IMR-90 (cell line): ENCODE data around the gene NDUFAF2. TPM values are rescaled to one million over a fixed set of nuclear protein-coding genes. Genes with fewer than 3 reads are reported as not detected.

Experiments
- ATAC-seq: fragments of 200-7000 bp; cut with Tn5 transposase; 2 replicates; pipeline ENCODE4 v1.9.1; 2020; ENCODE audit warnings: low read depth, mild to moderate bottlenecking, moderate library complexity
- BruUV-seq: library from RNA; stranded (reverse); fragments of 400-500 nt; replicated peaks from 2 replicates; lab custom pipeline; 2021; lab: Mats Ljungman, UMichigan
- CTCF ChIA-PET: fragments of 300-600 bp; formaldehyde crosslinking; extraction: SDS; loops from one replicate; lab custom pipeline; 2021; ENCODE audit warnings: antibody characterized with exemption; lab: Yijun Ruan, JAX
- POLR2A ChIA-PET: fragments of 300-600 bp; sonication (Branson Sonifier 250); formaldehyde crosslinking; loops from one replicate; lab custom pipeline; 2022; ENCODE audit warnings: antibody characterized with exemption; ENCODE audit not compliant: unreplicated experiment; lab: Charles Lee
- DNase-seq: peaks from one replicate; pipeline ENCODE4 v3.0.0; 2013
- H2AFZ ChIP-seq: replicated peaks from 2 replicates; pipeline ENCODE3; 2013; ENCODE audit warnings: low read length, mild to moderate bottlenecking; ENCODE audit not compliant: poor library complexity
- H2AK5ac ChIP-seq: 2 replicates; pipeline ENCODE4 v1.6.1; 2013; ENCODE audit warnings: low read depth, low read length, inconsistent platforms
- H2AK9ac ChIP-seq: replicated peaks from 2 replicates; pipeline ENCODE3; 2013; ENCODE audit warnings: mild to moderate bottlenecking, low read depth, low read length, moderate library complexity; ENCODE audit not compliant: poor library complexity
- H2BK120ac ChIP-seq: 2 replicates; pipeline ENCODE4 v1.6.1; 2013; ENCODE audit warnings: low read depth, low read length, inconsistent platforms
- H2BK15ac ChIP-seq: 3 replicates; pipeline ENCODE4 v1.6.1; 2013; ENCODE audit warnings: low read depth, low read length, inconsistent platforms
- H2BK20ac ChIP-seq: 2 replicates; pipeline ENCODE4 v1.6.1; 2013; ENCODE audit warnings: low read depth, mild to moderate bottlenecking, inconsistent platforms, low read length, moderate library complexity
- H2BK5ac ChIP-seq: 2 replicates; pipeline ENCODE4 v1.6.1; 2013; ENCODE audit warnings: mild to moderate bottlenecking, low read depth, low read length, inconsistent platforms; ENCODE audit not compliant: poor library complexity, severe bottlenecking
- H3K14ac ChIP-seq: replicated peaks from 2 replicates; pipeline ENCODE4 v1.6.1; 2013; ENCODE audit warnings: low read depth, low read length, inconsistent platforms
- H3K18ac ChIP-seq: 2 replicates; pipeline ENCODE4 v1.6.1; 2013; ENCODE audit warnings: low read depth, low read length, control low read depth
- H3K23ac ChIP-seq: 2 replicates; pipeline ENCODE4 v1.6.1; 2013; ENCODE audit warnings: low read depth, low read length, inconsistent platforms
- H3K27ac ChIP-seq: 2 replicates; pipeline ENCODE4 v1.5.1; 2013; ENCODE audit warnings: mild to moderate bottlenecking, control low read depth, low read length; ENCODE audit not compliant: insufficient read depth
- H3K27me3 ChIP-seq: 2 replicates; pipeline ENCODE4 v1.6.1; 2013; ENCODE audit warnings: low read length; ENCODE audit not compliant: control insufficient read depth, insufficient read depth
- H3K36me3 ChIP-seq: 2 replicates; pipeline ENCODE4 v1.6.1; 2013; ENCODE audit warnings: low read length, mixed read lengths; ENCODE audit not compliant: control insufficient read depth, insufficient read depth
- H3K4ac ChIP-seq: 2 replicates; pipeline ENCODE4 v1.6.1; 2013; ENCODE audit warnings: low read depth, low read length, inconsistent platforms
- H3K4me1 ChIP-seq: 2 replicates; pipeline ENCODE4 v1.6.1; 2013; ENCODE audit warnings: low read length, mixed read lengths; ENCODE audit not compliant: control insufficient read depth, insufficient read depth
- H3K4me2 ChIP-seq: 2 replicates; pipeline ENCODE4 v1.6.1; 2013; ENCODE audit warnings: low read depth, mild to moderate bottlenecking, control low read depth, low read length, moderate library complexity
- H3K4me3 ChIP-seq: 2 replicates; pipeline ENCODE4 v1.5.1; 2013; ENCODE audit warnings: low read depth, mild to moderate bottlenecking, control low read depth, low read length, moderate library complexity; ENCODE audit not compliant: insufficient read depth
- H3K56ac ChIP-seq: 2 replicates; pipeline ENCODE4 v1.6.1; 2013; ENCODE audit warnings: low read length, inconsistent platforms; ENCODE audit not compliant: insufficient read depth; ENCODE audit errors: extremely low read depth
- H3K79me1 ChIP-seq, 2 experiments: 2 replicates each; pipeline ENCODE4 v1.6.1; 2013; ENCODE audit warnings: low read length in 2 of 2, inconsistent platforms in 1 of 2, low read depth in 1 of 2
- H3K9ac ChIP-seq: 2 replicates; pipeline ENCODE4 v1.6.1; 2013; ENCODE audit warnings: low read depth, low read length, control low read depth
- H3K9me1 ChIP-seq: 2 replicates; pipeline ENCODE4 v1.6.1; 2013; ENCODE audit warnings: low read length, inconsistent platforms; ENCODE audit not compliant: insufficient read depth
- H3K9me3 ChIP-seq: 2 replicates; pipeline ENCODE4 v1.6.1; 2013; ENCODE audit warnings: low read length; ENCODE audit not compliant: control insufficient read depth, insufficient read depth
- H4K20me1 ChIP-seq: 2 replicates; pipeline ENCODE4 v1.6.1; 2013; ENCODE audit warnings: low read length, inconsistent platforms; ENCODE audit not compliant: insufficient read depth
- H4K5ac ChIP-seq: 2 replicates; pipeline ENCODE4 v1.6.1; 2013; ENCODE audit warnings: mild to moderate bottlenecking, low read depth, low read length, control low read depth
- H4K8ac ChIP-seq, 2 experiments: 2 replicates each; pipeline ENCODE4 v1.6.1; 2013; ENCODE audit warnings: low read depth in 2 of 2, low read length in 2 of 2, control low read depth in 1 of 2, inconsistent platforms in 1 of 2
- H4K91ac ChIP-seq: 2 replicates; pipeline ENCODE4 v1.6.1; 2013; ENCODE audit warnings: low read depth, low read length, inconsistent platforms; ENCODE audit not compliant: insufficient read depth
- BHLHE40 ChIP-seq: fragments of 150-350 bp; IDR thresholded peaks from 2 replicates; pipeline ENCODE4 v1.6.1; 2016; ENCODE audit warnings: mild to moderate bottlenecking, low read depth, low read length
- CTCF ChIP-seq: conservative IDR thresholded peaks from 2 replicates; pipeline ENCODE4 v1.5.1; 2012; ENCODE audit warnings: mild to moderate bottlenecking, low read depth, low read length, improper control_type of control experiment
- FOS ChIP-seq: fragments of 150-350 bp; IDR thresholded peaks from 2 replicates; pipeline ENCODE4 v1.6.1; 2016; ENCODE audit warnings: low read depth, low read length
- MAFK ChIP-seq: IDR thresholded peaks from 2 replicates; pipeline ENCODE4 v1.6.1; 2012; ENCODE audit warnings: low read depth, low read length, improper control_type of control experiment
- MAZ ChIP-seq: IDR thresholded peaks from 2 replicates; pipeline ENCODE4 v1.6.1; 2012; ENCODE audit warnings: low read depth, mild to moderate bottlenecking, low read length, improper control_type of control experiment, moderate library complexity, borderline replicate concordance
- NFE2L2 ChIP-seq: fragments of 150-350 bp; IDR thresholded peaks from 2 replicates; pipeline ENCODE4 v1.6.1; 2016; ENCODE audit warnings: low read depth, mild to moderate bottlenecking, low read length
- POLR2A ChIP-seq: IDR thresholded peaks from 2 replicates; pipeline ENCODE4 v1.6.1; 2012; ENCODE audit warnings: mild to moderate bottlenecking, low read depth, low read length
- RAD21 ChIP-seq: IDR thresholded peaks from 2 replicates; pipeline ENCODE4 v1.6.1; 2012; ENCODE audit warnings: low read length, improper control_type of control experiment
- RCOR1 ChIP-seq: IDR thresholded peaks from 2 replicates; pipeline ENCODE4 v1.6.1; 2012; ENCODE audit warnings: mild to moderate bottlenecking, low read length, improper control_type of control experiment; ENCODE audit not compliant: insufficient replicate concordance
- RFX5 ChIP-seq: IDR thresholded peaks from 2 replicates; pipeline ENCODE4 v1.8.0; 2012; ENCODE audit warnings: low read depth, mild to moderate bottlenecking, low read length, moderate library complexity
- SMC3 ChIP-seq: fragments of 150-350 bp; IDR thresholded peaks from 2 replicates; pipeline ENCODE4 v1.6.1; 2016; ENCODE audit warnings: low read depth, mild to moderate bottlenecking, antibody characterized with exemption, low read length, moderate library complexity
- WGBS, 2 experiments: methylation state at CpG; one replicate each; pipeline versions ENCODE4 v1.1.5 to v1.1.7; 2013; ENCODE audit warnings: missing lambda C conversion rate in 2 of 2; ENCODE audit not compliant: insufficient read length in 1 of 2; ENCODE audit errors: extremely low coverage in 2 of 2; 5-methylcytosine and 5-hydroxymethylcytosine counted together
- dilution Hi-C: fragments of 300-500 bp; cut with HindIII; formaldehyde crosslinking; loops from one replicate; pipeline ENCODE4 v1.14.3; 2018; ENCODE audit warnings: low sequenced_read_pairs; ENCODE audit not compliant: unreplicated experiment
- in situ Hi-C: fragments of 300-500 bp; cut with MboI; formaldehyde crosslinking; loops from 3 replicates; pipeline ENCODE4 v1.14.3; 2019; ENCODE audit warnings: low sequenced_read_pairs, inconsistent platforms, mixed read lengths
- intact Hi-C: fragments of 100-400 bp; cut with micrococcal nuclease; formaldehyde crosslinking; loops from 2 replicates; pipeline ENCODE4 v1.10.0; 2022
- polyA plus RNA-seq, 3 experiments: library from polyadenylated mRNA; depleted of rRNA; stranded (reverse); fragments of >200 nt; gene quantifications; 2 replicates each; pipeline ENCODE4 v1.2.3, GENCODE V29; 2012; ENCODE audit warnings: low replicate concordance in 1 of 3
- total RNA-seq: library from RNA; depleted of rRNA; stranded (reverse); fragments of >200 nt; gene quantifications from 2 replicates; pipeline ENCODE4 v1.2.3, GENCODE V29; 2012

The NDUFAF2 gene
- total and polyA plus RNA-seq, 2 of the 4 experiments (the other 2 are of a cell fraction): 11.8 to 24.7 TPM

GRCh38 chr5:60972231-60972630 lies 27.2 kb downstream of the NDUFAF2 start:
- POLR2A ChIA-PET: no interaction called here

More at GRCh38 chr5:60972231-60972630, 27.2 kb downstream of the NDUFAF2 start:
- no peaks in the 10 kb centered on the region for H3K9me3 ChIP-seq
- H2BK20ac ChIP-seq: no peak overlapping the region
- dilution Hi-C loops: no loop called here
- H4K91ac ChIP-seq: no peak overlapping the region
- TF ChIP-seq NFE2L2 (no peak), FOS (no peak), CTCF (no peak), POLR2A (no peak), RFX5 (no peak), SMC3 (no peak), MAFK (no peak), MAZ (no peak), RAD21 (no peak), RCOR1 (no peak), BHLHE40 (no peak)
- H3K27me3 ChIP-seq: no peaks in the 10 kb centered on the region
- no peak overlapping the region for H2AK5ac ChIP-seq
- H2BK120ac ChIP-seq: no peak overlapping the region
- no CpG with 5 or more reads among the region's 3 CpGs for WGBS, 2 experiments
- H2BK5ac ChIP-seq: no peak overlapping the region
- no peak overlapping the region for H3K4me3 ChIP-seq
- H4K20me1 ChIP-seq: peaks cover 4% of the 10 kb centered on the region; the same call in 1 of the 2 replicates
- no peaks in the 10 kb centered on the region for H3K4me1 ChIP-seq
- no peak overlapping the region for H3K9ac ChIP-seq
- no peak overlapping the region for H3K4ac ChIP-seq
- no peaks in the 10 kb centered on the region for H3K36me3 ChIP-seq
- H3K18ac ChIP-seq: no peak overlapping the region
- H2BK15ac ChIP-seq: no peak overlapping the region
- CTCF ChIA-PET: no interaction called here
- no peak overlapping the region for H4K8ac ChIP-seq
- H3K14ac ChIP-seq: no peak overlapping the region
- no peak overlapping the region for H3K27ac ChIP-seq
- ATAC-seq (no peak), DNase-seq (no peak)
- no peak overlapping the region for H3K4me2 ChIP-seq
- in situ Hi-C loops: loop anchor here (25.0 kb wide), 2 partner anchors 690 to 965 kb away; no protein-coding TSS in a partner anchor
- H2AFZ ChIP-seq: no peak overlapping the region
- H3K56ac ChIP-seq: no peak overlapping the region
- BruUV-seq: no TSS peak
- H3K23ac ChIP-seq: no peak overlapping the region
- H2AK9ac ChIP-seq: no peak overlapping the region
- no peak overlapping the region for H4K5ac ChIP-seq
- H3K9me1 ChIP-seq: no peaks in the 10 kb centered on the region
- intact Hi-C loops: no loop called here
- H3K79me1 ChIP-seq: peaks cover 14 to 18% of the 10 kb centered on the region in 2 experiments; a peak in 3 of 4 replicates
